NT2/D1 (cell line): ENCODE results near the gene OLFML2A.

ENCODE experiments used
- SUZ12 ChIP-seq: IDR thresholded peaks from 2 replicates; pipeline ENCODE4 v1.6.1; 2011; ENCODE audit not compliant: insufficient read length, insufficient read depth; ENCODE audit errors: extremely low read depth
- YY1 ChIP-seq: IDR thresholded peaks from 2 replicates; pipeline ENCODE4 v1.6.1; 2011; ENCODE audit not compliant: insufficient read length, insufficient read depth
- ZNF274 ChIP-seq: IDR thresholded peaks from 2 replicates; pipeline ENCODE4 v1.6.1; 2011; ENCODE audit warnings: mild to moderate bottlenecking, low read depth, low read length

GRCh38 chr9:124854161-124854560 is 77.2 kb downstream of the OLFML2A start:
- TF ChIP-seq YY1 (no peak), SUZ12 (no peak), ZNF274 (no peak)
